VCaP (cell line): Measurements from ENCODE around the gene WDFY4.

Experiments used
- H3K27ac ChIP-seq: fragments of 450-650 bp; 2 replicates; pipeline ENCODE4 v1.5.1; 2017
- CTCF ChIP-seq: fragments of 450-650 bp; conservative IDR thresholded peaks from 2 replicates; pipeline ENCODE4 v1.5.1; 2017; ENCODE audit warnings: mild to moderate bottlenecking, moderate library complexity

The WDFY4 gene

GRCh38 chr10:48684792-48685623, at the start of gene WDFY4:
TSS of gene WDFY4 (plus strand) at chr10:48684873. CDS start at chr10:48709733, 24,860 bp downstream.
- TF ChIP-seq CTCF, result no peak
- no peak within 1 kb of the TSS for H3K27ac ChIP-seq

GRCh38 chr10:48634984-48635557, 49.6 kb upstream of the WDFY4 start:
- TF ChIP-seq CTCF, result no peak
- H3K27ac ChIP-seq, result no peak overlapping the region

GRCh38 chr10:48636231-48636630, 48.4 kb upstream of the WDFY4 start:
- no peak overlapping the region for H3K27ac ChIP-seq
- no peak for TF ChIP-seq CTCF

GRCh38 chr10:48636901-48637300, 47.8 kb upstream of the WDFY4 start:
- TF ChIP-seq CTCF, result no peak
- no peak overlapping the region for H3K27ac ChIP-seq

- H3K27ac ChIP-seq, result no peak overlapping the region
- TF ChIP-seq CTCF, result no peak
These were observed 46.5 kb upstream of the WDFY4 start for GRCh38 chr10:48638158-48638557.

- no peak overlapping the region for H3K27ac ChIP-seq
- TF ChIP-seq CTCF, result no peak
These were observed 45.7 kb upstream of the WDFY4 start for GRCh38 chr10:48638739-48639527.

- TF ChIP-seq CTCF, result no peak
- H3K27ac ChIP-seq, result no peak overlapping the region
These were observed 45.0 kb upstream of the WDFY4 start for GRCh38 chr10:48639632-48640031.
